HS-27A (cell line): ENCODE data around the gene RBFOX2.

Experiments used
- DNase-seq: peaks from one replicate; pipeline ENCODE4 v3.0.0-alpha.2; 2012; ENCODE audit warnings: low read depth, missing footprints

The RBFOX2 gene

DNA sequence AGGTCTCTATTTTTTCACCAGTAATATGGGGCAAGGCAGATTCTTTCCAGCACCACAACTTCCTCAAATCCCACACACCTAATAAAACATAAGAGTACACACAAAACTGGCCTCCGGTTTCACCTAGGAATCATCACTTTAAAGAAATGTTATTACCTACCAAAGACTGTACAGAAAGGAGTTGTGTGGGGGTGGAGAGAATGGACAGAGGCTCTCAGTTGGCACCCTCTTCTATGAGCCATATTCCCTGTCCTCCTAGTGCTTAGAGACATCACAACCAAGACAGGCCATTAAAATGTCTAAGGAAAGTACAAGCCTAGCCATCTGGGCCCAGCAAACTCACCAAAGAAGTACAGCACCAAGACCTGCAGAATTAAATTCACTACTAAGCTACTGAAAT lies 56.1 kb downstream of the RBFOX2 start:
- DNase-seq: no peak

DNA sequence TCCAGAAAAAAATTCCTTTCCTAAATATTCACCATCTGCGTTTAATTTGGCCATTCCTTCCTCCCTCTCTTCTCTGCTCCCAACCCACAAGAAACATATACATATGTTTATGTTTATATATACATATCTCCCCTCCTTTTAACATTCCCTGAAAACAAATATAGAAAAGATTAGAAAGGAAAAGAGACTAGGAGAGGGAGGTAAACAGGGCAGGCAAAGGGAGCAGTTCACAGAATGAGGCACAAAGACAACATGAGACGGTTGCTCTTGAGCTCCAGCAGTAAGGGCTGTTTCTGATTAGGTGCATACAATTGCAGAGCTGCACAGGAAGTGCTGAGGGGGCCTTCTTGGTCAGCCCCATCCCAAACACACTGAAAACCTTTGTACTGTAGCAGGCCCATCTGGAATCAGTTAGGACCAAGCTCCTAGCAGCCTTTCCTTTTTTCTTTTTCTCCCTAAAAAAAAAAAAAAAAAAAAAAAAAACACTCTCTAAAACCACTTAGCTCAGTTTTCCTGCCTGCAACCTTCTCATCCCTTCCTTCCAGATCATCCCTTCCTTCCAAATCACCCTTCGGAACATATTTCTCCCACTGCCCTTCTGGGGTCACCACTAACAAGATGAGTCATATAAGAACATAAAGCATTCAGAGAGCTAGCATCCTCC lies 57.0 kb downstream of the RBFOX2 start:
- DNase-seq: no peak

DNA sequence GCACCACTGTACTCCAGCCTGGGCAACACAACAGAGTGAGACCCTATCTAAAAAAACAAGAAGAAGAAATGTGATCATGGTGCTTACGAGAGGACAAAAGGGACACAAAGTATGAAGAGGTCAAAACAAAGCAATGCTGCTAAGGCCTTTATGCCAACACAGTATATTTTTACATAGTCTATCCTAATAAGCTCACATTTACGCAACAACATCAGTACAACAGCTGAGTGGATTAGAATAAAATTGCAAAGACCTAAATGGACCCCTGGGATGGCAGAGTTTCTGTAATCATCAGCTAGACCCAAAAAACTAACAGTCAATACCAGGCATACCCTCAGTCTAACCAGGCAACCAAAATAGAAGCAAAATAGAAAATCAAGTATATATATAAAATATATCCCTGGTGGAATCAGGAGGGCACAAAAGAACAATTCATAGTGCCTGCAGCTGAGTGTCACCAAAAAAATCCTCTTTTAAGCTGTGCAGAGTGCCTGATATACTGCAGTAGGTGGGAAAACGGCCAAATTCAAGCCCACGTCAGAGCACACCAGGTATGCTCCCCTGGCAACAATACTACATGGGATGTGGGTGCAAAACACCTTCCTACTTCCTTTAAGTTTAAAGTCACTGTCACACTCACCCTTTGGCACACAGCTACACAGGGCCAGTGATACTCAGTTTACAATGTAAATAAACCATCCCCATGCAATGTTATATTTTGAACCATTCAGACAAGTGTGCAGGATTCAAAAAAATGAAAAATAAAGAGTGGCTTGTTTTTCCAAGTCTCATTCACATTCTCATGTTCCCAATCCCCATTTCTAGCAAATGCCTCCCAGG lies 57.8 kb downstream of the RBFOX2 start:
- no peak for DNase-seq

DNA sequence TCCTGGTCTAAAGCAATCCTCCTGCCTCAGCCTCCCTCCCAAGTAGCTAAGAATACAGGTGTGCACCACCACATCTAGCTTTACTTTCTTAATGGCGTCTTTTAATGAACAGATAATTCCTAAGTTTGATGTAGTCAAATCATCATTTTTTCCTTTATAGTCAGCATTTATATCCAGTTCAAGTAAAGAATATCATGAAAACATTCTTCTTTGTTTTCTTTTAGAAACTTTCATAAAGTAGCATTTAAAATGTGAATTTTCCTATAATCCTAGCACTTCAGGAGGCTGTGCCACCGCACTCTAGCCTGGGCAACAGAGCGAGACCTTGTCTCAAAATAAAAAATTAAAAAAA lies 61.6 kb downstream of the RBFOX2 start:
- no peak for DNase-seq

DNA sequence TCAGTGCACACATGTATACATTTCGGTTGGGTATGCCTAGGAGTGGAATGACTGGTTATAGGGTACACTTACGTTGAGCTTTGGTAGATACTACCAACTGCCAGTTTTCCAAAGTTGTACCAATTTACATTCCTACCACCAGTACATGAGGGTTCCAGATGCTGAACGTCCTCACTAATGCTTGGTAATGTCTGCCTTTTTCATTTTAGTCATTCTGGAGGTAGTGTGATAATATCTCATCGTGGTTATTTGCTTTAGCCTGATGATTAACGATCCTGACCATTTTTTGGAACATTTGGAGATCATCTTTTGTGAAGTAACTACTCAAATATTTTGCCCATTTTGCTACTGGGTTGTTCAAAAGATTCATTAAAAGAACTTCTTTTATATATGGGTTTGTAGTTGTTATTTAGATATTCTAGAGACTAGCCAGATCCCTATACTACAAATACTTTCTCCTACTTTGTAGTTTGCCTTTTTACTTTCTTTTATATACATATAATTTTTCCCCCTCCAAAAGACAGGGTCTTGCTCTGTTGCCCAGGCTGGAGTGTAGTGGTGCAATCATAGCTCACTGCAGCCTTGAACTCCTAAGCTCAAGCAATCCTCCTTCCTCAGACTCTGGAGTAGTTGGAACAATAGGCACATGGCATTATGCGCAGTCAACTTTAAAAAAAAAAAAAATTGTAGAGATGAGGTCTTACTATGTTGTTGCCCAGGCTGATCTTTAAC lies 62.1 kb downstream of the RBFOX2 start:
- DNase-seq: no peak

DNA sequence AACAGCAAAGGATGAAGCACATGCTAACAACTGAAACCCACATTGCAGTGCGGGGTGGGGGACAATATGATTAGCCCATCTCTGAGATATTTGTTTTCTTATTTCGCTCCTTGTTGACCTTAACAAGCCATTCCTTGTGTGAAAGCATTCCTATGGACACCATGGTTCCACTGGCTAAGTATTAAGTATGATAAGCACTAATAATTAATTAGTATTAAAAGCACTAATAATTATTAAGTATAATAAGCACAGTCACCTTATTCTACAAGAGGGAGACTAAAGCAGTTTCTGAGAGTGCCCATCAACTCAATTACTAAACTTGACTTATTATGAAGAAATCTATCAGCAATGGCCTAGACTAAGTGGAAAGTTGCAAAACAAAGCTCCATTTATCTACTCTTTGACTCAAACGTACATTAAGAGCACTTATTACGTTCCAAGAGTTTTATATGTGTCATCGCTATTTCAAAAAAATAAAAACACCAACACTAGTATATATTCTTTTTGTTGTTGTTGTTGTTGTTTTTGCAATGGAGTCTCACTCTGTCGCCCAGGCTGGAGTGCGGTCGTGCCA lies 65.3 kb downstream of the RBFOX2 start:
- DNase-seq: no peak

DNA sequence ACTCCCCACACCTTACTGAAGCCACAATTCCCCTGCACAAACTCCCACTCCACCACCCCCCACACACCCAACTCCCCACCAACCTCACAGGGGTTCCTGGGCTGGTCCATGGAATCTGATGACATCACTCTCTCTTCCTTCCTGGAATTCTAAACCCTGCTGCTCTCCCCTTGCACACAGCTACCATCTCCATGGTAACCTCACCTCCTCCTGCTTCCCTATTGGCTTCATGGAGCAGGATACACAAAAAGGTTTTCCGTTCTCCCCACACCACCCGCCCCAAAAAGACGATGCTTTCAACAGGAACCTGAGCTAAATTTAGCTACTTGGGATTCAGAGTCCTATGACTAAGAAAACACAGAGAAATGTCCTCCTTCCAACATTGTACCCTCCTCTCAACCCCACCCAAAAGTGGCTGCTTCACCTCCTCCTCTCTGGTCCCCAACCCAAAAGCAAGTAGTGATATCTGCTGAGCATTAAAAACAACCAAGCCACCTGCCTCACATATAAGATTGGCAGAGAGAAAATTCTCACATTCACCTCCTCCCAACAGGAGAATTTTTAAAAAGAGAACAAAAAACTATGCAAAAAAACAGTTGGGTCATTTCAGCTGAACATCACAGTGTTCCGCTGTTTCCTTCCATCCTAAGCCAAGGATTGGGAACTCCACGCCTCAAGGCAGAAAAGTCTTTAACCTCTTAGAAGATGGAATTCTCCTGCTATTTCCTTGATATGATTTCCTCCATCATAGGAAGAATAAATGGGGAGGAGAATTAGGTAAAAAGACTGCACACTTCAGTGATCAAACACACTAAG lies 66.9 kb downstream of the RBFOX2 start:
- peak; percentile 46 for DNase-seq

DNA sequence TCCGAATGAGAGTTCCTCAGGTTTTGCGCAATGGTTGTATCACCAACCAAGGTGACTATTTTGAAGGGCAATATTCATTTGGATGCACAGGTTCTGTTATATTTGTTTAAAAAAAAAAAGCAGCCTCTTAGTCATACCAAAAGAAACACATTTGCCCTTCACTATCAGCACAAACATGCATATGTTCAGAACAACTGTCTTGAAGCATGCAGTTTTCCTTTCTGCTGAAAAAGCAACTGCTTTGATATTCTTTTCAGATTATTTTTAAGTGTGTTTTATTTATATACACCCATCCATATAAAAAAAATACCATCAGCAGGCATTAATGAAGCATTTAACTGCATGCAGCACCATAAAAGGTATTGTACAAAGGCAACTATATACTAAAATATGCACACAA lies 67.8 kb downstream of the RBFOX2 start:
- no peak for DNase-seq

DNA sequence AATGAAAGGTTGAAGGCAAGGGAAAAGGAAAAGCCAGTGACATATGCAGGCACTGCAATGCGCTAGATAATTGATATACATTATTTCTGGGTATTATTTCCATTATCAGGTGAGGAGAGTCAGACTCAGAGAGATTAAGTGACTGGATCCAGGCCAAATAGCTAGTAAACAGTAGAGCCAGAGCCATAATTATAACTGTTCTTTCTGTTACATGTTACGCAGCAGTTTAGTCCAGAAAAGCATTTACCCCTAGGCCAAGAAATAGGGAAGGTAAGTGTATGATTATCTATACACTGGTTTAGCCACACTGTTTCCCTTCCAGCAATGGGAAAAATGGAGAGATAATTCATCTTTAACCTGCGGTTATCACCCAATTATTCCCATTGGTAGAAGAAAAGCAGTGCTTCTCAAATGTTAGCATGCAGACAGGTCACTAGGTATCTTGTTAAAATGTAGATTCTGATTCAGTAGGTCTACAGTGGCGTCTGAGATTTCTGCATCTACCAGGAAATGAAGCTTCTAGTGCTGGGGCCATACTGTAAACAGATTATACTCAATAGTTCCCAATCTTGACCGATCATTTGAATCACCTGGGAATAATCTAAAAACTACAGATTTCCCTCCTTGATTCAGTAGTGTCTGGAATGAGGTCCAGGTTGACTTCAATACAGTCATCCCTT lies 69.4 kb downstream of the RBFOX2 start:
- DNase-seq: no peak

DNA sequence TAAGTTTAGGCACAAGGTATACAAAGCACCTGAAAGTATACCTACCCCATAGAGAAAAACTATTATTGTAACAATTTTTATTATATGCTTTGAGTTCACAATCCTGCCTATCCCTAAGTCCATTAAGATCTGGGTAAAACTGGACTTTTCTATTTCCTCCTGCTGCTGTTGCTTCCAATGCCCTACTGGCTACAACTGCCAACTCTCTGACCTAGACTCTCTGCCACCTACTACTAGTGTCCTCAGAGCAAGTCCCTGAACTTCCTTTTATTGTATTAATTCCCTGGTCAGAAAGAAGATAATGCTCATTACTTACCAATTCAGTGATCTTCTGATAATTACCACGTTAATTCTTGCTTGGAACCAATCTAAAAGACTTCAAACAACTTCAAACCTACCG lies 70.3 kb downstream of the RBFOX2 start:
- no peak for DNase-seq

DNA sequence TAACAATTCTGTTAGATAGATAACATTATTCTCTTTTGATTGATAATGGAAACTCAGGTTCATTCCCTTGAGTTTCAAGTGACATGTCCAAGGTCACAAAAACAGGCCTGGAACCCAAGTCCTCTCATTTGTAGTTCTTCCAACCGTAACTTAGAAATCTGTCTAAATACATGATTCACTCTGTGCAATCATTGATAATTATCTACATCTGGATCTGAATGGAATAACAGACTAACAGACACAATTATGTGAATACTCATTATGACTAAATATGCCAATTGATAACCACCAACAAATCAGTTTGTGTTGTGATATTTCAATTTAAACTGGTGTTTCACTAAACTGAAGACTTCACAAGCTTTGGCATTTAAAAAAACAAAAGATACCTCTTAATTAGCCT lies 71.0 kb downstream of the RBFOX2 start:
- no peak for DNase-seq

DNA sequence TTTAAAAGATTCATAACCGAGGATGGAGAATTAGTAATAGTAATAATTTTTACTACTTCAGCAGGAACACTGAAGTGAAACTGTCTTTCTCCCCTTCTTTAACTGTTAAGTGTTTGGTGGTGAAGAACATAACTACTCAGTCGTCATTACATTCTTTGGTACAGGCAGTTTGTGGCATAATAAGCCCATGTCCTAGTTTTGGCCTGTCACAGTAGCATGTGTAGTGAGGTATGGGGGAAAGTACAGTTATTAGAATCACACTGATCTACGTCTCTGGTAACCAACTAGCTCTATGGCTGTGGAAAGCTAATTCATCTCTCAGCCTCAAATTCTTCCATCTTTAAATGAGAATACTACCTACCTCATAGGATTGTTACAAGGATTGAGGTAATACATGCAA lies 71.8 kb downstream of the RBFOX2 start:
- DNase-seq: no peak

DNA sequence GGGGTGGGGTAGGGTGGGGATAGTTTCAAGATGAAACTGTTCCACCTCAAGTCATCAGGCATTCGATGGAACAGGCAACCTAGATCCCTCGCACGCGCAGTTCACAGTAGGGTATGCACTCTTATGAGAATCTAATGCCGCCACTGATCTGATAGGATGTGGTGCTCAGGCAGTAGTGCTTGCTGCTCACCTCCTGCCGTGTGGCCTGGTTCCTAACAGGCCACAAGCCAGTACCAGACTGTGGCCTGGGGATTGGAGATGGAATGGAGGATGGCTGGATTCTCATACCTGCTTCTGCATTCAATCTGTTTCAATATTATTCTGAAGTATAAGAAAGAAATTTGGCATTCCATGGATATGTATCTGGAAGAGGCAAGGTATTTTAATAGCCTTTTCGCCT lies 73.1 kb downstream of the RBFOX2 start:
- DNase-seq: no peak

DNA sequence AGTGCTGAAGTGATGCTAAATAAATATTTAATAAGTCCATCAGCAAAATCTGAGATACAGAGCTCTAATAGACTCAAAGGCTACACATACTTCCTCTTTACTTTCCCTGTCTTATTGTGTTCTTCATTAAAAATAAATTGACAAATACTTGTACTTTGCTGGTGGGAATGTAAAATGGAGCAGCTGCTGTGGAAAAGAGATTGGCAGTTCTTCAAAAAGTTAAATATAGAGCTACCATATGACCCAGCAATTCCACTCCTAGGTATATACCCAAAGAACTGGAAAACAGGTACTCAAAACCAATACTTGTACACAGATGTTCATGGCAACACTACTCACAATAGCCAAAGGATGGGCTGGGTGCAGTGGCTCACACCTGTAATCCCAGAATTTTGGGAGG lies 76.0 kb downstream of the RBFOX2 start:
- no peak for DNase-seq

DNA sequence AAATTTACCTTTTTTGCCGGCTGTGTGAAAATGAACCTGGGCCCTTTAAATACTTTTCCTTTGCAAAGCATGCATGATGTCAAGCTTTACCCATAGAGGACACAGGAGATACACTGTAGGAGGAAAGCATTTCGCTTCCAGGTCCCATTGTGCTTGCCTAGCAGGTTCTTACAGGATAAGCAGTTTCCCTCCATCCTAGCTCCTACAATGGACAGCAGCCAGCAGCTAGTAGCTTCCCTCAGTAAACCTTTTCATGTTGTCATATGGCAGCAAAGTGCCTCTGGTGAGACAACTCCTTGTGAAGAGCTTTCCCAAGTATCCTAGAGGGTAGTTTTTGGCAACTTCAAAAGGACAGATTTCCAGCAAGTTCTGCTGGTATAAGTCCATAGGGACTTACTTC lies 78.4 kb downstream of the RBFOX2 start:
- DNase-seq: no peak

DNA sequence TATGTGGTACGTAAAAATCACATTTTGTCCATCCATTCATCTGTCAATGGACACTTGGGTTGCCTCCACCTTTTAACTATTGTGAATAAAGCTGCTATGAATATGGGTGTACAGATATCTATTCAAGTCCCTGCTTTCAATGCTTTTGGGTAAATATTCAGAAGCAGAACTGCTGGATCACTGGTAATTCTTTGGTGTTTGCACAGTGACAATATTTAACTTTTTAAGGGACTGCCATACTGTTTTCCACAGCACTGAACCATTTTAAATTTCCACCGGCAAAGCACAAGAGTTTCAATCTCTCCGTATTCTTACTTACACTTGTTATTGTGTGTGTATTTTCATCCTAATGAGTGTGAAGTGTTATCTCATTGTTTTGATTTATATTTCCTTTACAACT lies 79.4 kb downstream of the RBFOX2 start:
- no peak for DNase-seq

DNA sequence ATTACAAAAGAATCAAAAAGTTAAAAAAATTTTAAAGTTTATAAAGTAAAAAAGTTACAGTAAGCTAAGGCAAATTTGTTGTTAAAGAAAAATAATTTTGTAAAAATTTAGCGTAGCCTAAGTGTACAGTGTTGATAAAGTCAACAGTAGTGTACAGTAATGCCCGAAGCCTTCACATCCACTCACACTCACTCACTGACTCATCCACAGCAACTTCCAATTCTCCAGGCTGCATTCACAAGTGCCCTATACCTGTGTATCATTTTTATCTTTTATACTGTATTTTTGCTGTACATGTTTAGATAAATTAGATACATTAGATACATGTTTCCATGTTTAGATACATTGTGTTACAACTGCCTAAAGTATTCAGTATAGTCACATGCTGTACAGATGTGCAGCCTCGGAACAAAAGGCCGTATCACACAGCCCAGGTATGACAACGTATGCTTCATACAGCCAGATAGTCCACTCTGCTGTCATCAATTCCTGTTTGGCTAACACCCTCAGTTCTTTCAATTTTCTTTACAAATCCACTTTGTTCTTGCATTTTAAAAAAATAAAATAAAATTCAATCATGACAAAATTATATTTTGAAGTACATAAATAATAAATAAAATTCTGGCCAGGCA lies 80.7 kb downstream of the RBFOX2 start:
- DNase-seq: no peak

DNA sequence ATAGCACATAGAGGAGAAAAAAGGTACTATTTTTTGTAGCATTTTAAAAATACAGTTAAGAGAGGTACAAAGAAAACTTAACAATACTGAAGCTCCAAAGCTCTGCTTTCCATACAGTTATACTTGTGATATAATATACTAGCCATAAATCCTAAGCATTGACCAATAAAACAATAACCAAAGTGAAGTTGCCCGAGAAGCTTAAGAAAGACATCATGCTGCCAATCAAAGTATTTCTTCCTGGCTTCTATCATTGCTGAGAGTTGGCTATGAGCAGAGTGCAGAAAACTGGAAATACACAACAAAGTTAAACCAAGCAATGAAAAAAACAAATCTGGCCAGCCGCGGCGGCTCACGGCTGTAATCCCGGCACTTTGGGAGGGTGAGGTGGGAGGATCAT lies 84.2 kb downstream of the RBFOX2 start:
- no peak for DNase-seq

DNA sequence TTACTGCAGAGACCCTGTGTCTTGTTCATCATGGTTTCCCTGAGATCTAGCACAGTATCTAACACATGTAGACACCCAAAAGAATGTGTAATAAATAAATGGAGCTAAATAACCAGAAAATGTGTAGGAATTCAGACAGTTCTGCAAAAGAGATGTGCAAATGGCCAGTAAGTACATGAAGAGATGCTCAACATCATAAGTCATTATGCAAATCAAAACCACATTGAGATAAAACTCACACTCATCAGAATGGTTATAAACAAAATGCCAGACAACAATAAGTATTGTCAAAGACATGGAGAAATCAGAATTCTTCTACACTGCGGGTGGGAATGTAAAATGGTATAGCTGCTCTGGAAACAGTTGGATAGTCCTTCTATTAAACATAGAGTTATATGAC lies 88.5 kb downstream of the RBFOX2 start:
- DNase-seq: no peak

DNA sequence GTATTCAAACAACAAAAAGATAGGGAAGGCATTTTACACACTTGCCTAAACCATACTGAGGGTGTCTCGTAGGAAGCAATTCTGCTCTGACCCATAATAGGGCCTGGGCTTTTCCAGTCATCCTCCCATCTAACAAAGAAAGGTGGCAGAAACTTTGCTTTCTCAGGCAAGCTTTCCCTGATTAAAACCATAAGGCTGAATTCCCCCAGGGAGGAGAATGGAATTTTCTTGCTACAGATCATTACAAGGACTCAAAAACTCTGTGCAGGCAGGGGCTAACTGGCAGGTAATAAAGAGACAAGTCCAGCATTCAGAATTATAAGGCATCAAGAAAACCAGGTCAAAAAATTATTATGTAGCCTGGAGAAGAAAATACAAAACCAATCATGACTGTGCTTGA lies 90.4 kb downstream of the RBFOX2 start:
- no peak for DNase-seq

DNA sequence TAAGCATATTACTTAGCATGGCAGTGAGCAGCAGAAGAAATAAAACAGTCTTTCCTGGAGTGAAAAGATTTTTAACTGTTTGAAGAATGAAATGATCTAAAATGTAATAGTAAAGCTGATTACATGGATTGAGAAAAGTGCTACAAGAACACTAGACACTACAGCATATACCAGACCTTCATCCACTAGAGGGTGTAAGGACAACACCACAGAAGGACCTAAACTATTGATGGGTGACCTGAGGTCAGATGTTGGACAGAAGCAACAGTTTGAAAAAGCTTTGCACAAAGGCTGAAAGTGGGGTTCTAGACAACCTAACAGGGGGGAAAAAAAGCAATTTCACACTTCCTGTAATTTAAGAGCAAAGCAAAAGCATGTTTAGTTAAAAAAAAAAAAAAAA lies 97.7 kb downstream of the RBFOX2 start:
- DNase-seq: no peak
